Activated T-helper 1 cell treated with anti-CD3 and anti-CD28 coated beads, Interleukin-12 subunit alpha, Interleukin-12 subunit beta, Interleukin-2, Interleukin-4 antibody, amounts not matched to agents 30 ng/mL and 10 ng/mL and 1 ng/mL, durations not matched to agents 14 hours and 24 hours and 36 hours (primary cell): ENCODE results near the gene MEX3A. TPM values are rescaled to one million over a fixed set of nuclear protein-coding genes. Genes with fewer than 3 reads are reported as not detected.

Source experiments
- DNase-seq: peaks from one replicate; pipeline ENCODE4 v3.0.0; 2021; ENCODE audit warnings: low spot score
- H3K27ac Mint-ChIP-seq: one replicate; pipeline ENCODE4 v1.8.0; 2021; ENCODE audit warnings: mild to moderate bottlenecking, mixed read lengths
- H3K27me3 Mint-ChIP-seq: one replicate; pipeline ENCODE4 v1.8.0; 2022; ENCODE audit warnings: mild to moderate bottlenecking, moderate library complexity, mixed read lengths; ENCODE audit not compliant: insufficient read depth
- H3K36me3 Mint-ChIP-seq: one replicate; pipeline ENCODE4 v1.8.0; 2021; ENCODE audit warnings: low read depth, mixed read lengths
- H3K4me1 Mint-ChIP-seq: one replicate; pipeline ENCODE4 v1.8.0; 2021; ENCODE audit warnings: low read depth, mixed read lengths
- H3K4me3 Mint-ChIP-seq: one replicate; pipeline ENCODE4 v1.8.0; 2021; ENCODE audit warnings: mild to moderate bottlenecking, moderate library complexity, mixed read lengths
- H3K9me3 Mint-ChIP-seq: one replicate; pipeline ENCODE4 v1.8.0; 2021; ENCODE audit warnings: mixed read lengths
- intact Hi-C: fragments of 100-400 bp; cut with micrococcal nuclease; formaldehyde crosslinking; loops from one replicate; pipeline ENCODE4 v1.15.1; 2024
- total RNA-seq: library from RNA; stranded (reverse); gene quantifications from 2 replicates; pipeline ENCODE4 v1.2.3, GENCODE V29; 2022

The MEX3A gene
- total RNA-seq, 1 donor from 2014 or later: 0.41 TPM

- H3K36me3 Mint-ChIP-seq: peaks cover 2% of the 10 kb centered on the region
- H3K4me3 Mint-ChIP-seq: peak overlapping the region; percentile 12
- H3K27ac Mint-ChIP-seq: peak overlapping the region; percentile 70
- H3K27me3 Mint-ChIP-seq: peaks cover 20% of the 10 kb centered on the region
- no peak for DNase-seq
- intact Hi-C loops: no loop called here
- H3K4me1 Mint-ChIP-seq: peaks cover 54% of the 10 kb centered on the region
- H3K9me3 Mint-ChIP-seq: no peaks in the 10 kb centered on the region
Measured at GRCh38 chr1:156104065-156104810, 22.0 kb upstream of the MEX3A start.

DNA sequence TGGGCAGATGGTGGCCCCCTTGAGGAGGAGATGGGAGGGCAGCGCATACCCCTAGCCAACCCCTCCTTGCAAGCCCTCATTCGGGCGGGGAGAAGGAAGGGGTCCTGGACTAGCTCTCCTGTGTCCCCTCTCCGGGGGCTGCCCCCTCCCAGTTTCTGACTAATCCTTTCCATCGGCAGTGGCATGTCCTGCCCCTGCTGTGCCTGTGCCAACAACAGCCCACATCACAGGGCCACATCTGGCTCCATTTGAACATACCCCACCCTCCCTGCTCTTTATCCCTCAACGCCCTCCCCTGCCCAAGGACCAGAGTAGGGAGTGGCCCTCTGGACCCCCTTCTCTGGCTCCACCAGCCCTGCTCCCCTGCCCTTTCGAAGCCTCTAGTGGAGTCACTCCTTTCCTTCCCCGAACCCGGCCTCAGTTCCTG lies 21.3 kb upstream of the MEX3A start:
- DNase-seq: no peak
- H3K4me3 Mint-ChIP-seq: no peak overlapping the region
- H3K4me1 Mint-ChIP-seq: peaks cover 55% of the 10 kb centered on the region
- intact Hi-C loops: no loop called here
- H3K27me3 Mint-ChIP-seq: peaks cover 19% of the 10 kb centered on the region
- no peaks in the 10 kb centered on the region for H3K9me3 Mint-ChIP-seq
- peaks cover 2% of the 10 kb centered on the region for H3K36me3 Mint-ChIP-seq
- peak overlapping the region; percentile 70 for H3K27ac Mint-ChIP-seq

GRCh38 chr1:156102633-156103511 lies 20.6 kb upstream of the MEX3A start:
- Mint-ChIP-seq H3K36me3 (peaks cover 4% of the 10 kb centered on the region), H3K4me3 (no peak overlapping the region), H3K27ac (peak overlapping the region; percentile 47), H3K27me3 (peaks cover 23% of the 10 kb centered on the region), H3K4me1 (peaks cover 62% of the 10 kb centered on the region), H3K9me3 (no peaks in the 10 kb centered on the region)
- no peak for DNase-seq
- intact Hi-C loops: no loop called here

DNA sequence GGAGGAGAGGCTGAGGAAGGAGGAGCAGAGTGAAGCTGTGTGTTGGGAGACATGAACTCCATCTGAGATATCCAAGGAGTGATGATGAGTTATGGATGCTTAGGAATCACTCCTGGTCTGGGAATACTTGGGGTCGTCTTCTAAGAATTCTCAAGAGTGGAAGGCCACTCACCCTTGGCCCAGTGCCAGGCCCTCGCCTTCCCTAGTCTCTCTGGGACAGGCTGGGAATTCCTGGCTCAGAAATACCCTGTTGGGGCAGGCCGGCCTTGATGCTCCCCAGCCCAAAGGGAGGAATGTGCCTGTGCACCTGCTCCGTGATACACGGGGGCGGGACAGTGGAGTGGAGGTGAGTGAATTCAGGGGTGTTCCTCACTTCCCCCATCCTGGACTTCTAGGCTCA lies 19.6 kb upstream of the MEX3A start:
- no peak overlapping the region for H3K27ac Mint-ChIP-seq
- intact Hi-C loops: no loop called here
- H3K4me3 Mint-ChIP-seq: no peak overlapping the region

GRCh38 chr1:156100205-156100995 lies 18.1 kb upstream of the MEX3A start:
- DNase-seq: no peak
- Mint-ChIP-seq H3K27ac (peak overlapping the region; percentile 24), H3K4me1 (peaks cover 63% of the 10 kb centered on the region), H3K4me3 (no peak overlapping the region), H3K9me3 (no peaks in the 10 kb centered on the region), H3K36me3 (peaks cover 3% of the 10 kb centered on the region), H3K27me3 (peaks cover 23% of the 10 kb centered on the region)
- intact Hi-C loops: no loop called here

More for the DNA sequence above, 19.6 kb upstream of the MEX3A start:
- H3K36me3 Mint-ChIP-seq: peaks cover 4% of the 10 kb centered on the region
- H3K9me3 Mint-ChIP-seq: no peaks in the 10 kb centered on the region
- DNase-seq: no peak
- peaks cover 64% of the 10 kb centered on the region for H3K4me1 Mint-ChIP-seq
- peaks cover 23% of the 10 kb centered on the region for H3K27me3 Mint-ChIP-seq

- Mint-ChIP-seq H3K27me3 (peaks cover 25% of the 10 kb centered on the region), H3K4me1 (peaks cover 52% of the 10 kb centered on the region), H3K36me3 (peaks cover 3% of the 10 kb centered on the region), H3K4me3 (no peak overlapping the region), H3K27ac (no peak overlapping the region), H3K9me3 (no peaks in the 10 kb centered on the region)
- intact Hi-C loops: no loop called here
- DNase-seq: no peak
Measured at GRCh38 chr1:156099282-156099681, 17.0 kb upstream of the MEX3A start.

DNA sequence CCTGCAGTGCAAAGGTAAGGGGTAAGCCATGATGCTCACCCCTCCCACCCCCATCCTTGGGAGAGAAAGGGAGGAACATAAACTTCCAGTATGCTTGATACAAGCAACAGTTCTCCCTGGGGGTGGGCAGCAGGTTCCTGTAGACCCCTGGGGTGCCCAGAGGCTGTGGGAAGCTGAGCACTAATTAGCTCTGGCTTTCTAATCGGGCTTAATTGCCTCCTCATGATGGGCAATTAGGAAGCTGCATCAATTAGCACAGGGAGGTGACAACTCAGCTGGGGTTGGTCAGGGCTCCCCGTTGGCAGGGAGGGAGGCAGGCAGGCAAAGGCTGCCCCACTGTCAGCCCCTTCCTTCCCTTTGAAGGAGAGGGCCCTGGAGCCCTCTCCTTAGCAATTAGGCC lies 16.5 kb upstream of the MEX3A start:
- H3K4me3 Mint-ChIP-seq: no peak overlapping the region
- H3K9me3 Mint-ChIP-seq: no peaks in the 10 kb centered on the region
- peaks cover 28% of the 10 kb centered on the region for H3K27me3 Mint-ChIP-seq
- peaks cover 47% of the 10 kb centered on the region for H3K4me1 Mint-ChIP-seq
- peak overlapping the region; percentile 88 for H3K27ac Mint-ChIP-seq
- H3K36me3 Mint-ChIP-seq: peaks cover 3% of the 10 kb centered on the region
- intact Hi-C loops: loop anchor here (1.0 kb wide), 2 partner anchors 16 to 44 kb away; partner anchors contain the start of genes LAMTOR2 and LMNA
- DNase-seq: no peak

GRCh38 chr1:156097499-156098178 lies 15.4 kb upstream of the MEX3A start:
- DNase-seq: peak; percentile 30
- H3K27ac Mint-ChIP-seq: peak overlapping the region; percentile 88
- no peaks in the 10 kb centered on the region for H3K9me3 Mint-ChIP-seq
- peaks cover 25% of the 10 kb centered on the region for H3K27me3 Mint-ChIP-seq
- H3K4me1 Mint-ChIP-seq: peaks cover 43% of the 10 kb centered on the region
- peak overlapping the region; percentile 19 for H3K4me3 Mint-ChIP-seq
- H3K36me3 Mint-ChIP-seq: peaks cover 3% of the 10 kb centered on the region
- intact Hi-C loops: loop anchor here (1.0 kb wide), 7 partner anchors 9 to 126 kb away; partner anchors contain the start of genes LAMTOR2 and LMNA

- H3K36me3 Mint-ChIP-seq: peaks cover 3% of the 10 kb centered on the region
- peaks cover 43% of the 10 kb centered on the region for H3K4me1 Mint-ChIP-seq
- intact Hi-C loops: loop anchor here (1.0 kb wide), 6 partner anchors 9 to 126 kb away; no protein-coding TSS in a partner anchor
- peak overlapping the region; percentile 88 for H3K27ac Mint-ChIP-seq
- DNase-seq: peak; percentile 82
- peak overlapping the region; percentile 23 for H3K4me3 Mint-ChIP-seq
- peaks cover 25% of the 10 kb centered on the region for H3K27me3 Mint-ChIP-seq
- no peaks in the 10 kb centered on the region for H3K9me3 Mint-ChIP-seq
Measured at GRCh38 chr1:156096640-156097391, 14.6 kb upstream of the MEX3A start.

DNA sequence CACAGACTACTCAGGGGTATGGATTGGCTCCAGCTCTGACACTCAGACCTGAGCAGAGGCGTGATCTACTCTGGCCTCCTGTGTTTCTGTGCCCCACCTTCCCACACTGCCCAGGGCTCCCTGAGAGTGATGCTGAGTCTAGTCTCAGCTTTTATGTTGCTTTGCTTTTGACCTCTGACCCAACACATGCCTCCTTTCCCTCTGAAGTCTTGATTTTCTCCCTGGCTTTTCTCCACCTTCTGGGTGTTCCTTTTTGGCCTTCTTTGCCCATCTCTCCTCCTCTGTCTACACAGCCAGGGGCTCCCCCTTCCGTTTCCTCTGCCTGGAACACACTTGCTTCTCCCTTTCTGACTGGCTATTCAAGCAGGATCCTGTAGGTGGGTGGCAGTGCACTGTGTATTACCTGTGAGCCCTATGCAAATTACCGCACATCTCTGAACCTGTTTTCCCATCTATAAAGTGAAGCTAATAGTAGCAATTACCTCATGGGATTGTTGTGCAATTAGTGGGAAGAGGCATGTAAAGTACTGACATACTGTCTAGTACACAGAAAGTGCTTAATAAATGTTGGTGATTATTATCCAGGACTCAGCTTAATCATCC lies 13.7 kb upstream of the MEX3A start:
- Mint-ChIP-seq H3K4me1 (peaks cover 43% of the 10 kb centered on the region), H3K4me3 (no peak overlapping the region), H3K9me3 (no peaks in the 10 kb centered on the region), H3K27ac (peak overlapping the region; percentile 88), H3K36me3 (peaks cover 3% of the 10 kb centered on the region), H3K27me3 (peaks cover 22% of the 10 kb centered on the region)
- intact Hi-C loops: loop anchor here (1.0 kb wide), 1 partner anchor 34 kb away; no protein-coding TSS in a partner anchor
- DNase-seq: no peak

DNA sequence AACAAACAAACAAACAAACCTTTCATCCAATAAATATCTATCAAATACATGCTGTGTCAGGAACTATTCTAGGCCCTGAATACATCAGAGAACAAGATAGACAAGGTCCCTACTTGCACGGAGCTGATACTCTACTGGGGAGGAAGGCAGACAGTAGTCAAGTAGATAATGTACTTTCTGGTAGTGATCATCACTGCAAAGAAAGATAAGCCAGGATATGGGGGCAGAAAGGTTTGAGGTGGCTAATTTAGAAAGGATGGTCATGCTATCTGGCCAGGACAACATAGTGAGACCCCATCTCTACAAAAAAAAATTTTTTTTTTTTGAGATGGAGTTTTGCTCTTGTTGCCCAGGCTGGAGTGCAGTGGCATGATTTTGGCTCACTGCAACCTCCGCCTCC lies 9.3 kb upstream of the MEX3A start:
- Mint-ChIP-seq H3K36me3 (no peaks in the 10 kb centered on the region), H3K4me1 (peaks cover 11% of the 10 kb centered on the region), H3K27ac (no peak overlapping the region), H3K27me3 (peaks cover 31% of the 10 kb centered on the region), H3K9me3 (no peaks in the 10 kb centered on the region), H3K4me3 (no peak overlapping the region)
- intact Hi-C loops: no loop called here
- no peak for DNase-seq
